Measurements from ENCODE around the gene SIGLEC1. TPM values are rescaled to one million over a fixed set of nuclear protein-coding genes. Genes with fewer than 3 reads are reported as not detected.

SIGLEC1 gene
- total and polyA plus RNA-seq, 10 of the 15 experiments (the other 5 are each of a cell fraction or from before 2014, with no cell fraction given): 0.05 TPM; not detected in 9

GRCh38 chr20:3749689-3750531 is 37.5 kb upstream of the SIGLEC1 start:
- Histone ChIP-seq H3K4me1 (ENCODE audit: control insufficient read depth, insufficient read depth, low read length) (no peaks in the 10 kb centered on the region), H3K4me3 (no peak overlapping the region), H3K9me3 (replicated peaks; ENCODE audit: control insufficient read depth, insufficient read depth, low read length) (no peaks in the 10 kb centered on the region), H3K79me2 (ENCODE audit: control insufficient read depth, insufficient read depth, low read length) (no peaks in the 10 kb centered on the region), H2AFZ (ENCODE audit: control insufficient read depth, low read depth, low read length) (no peak overlapping the region), H3K27me3 (replicated peaks in 1 of 2; ENCODE audit: control insufficient read depth in 2 of 2, insufficient read depth in 2 of 2, low read length in 1 of 2) (no peaks in the 10 kb centered on the region), H3K27ac (ENCODE audit: control insufficient read depth, insufficient read depth) (no peak overlapping the region), H4K20me1 (ENCODE audit: control insufficient read depth, insufficient read depth) (no peaks in the 10 kb centered on the region), H3K36me3 (ENCODE audit: control insufficient read depth in 2 of 2, insufficient read depth in 2 of 2, low read length in 1 of 2) (no peaks in the 10 kb centered on the region), H3K9ac (ENCODE audit: control insufficient read depth, insufficient read depth, low read length) (no peak overlapping the region), H3K4me2 (ENCODE audit: control insufficient read depth, insufficient read depth) (no peak overlapping the region)
- in situ Hi-C loops (cut with MboI): no loop called here
- FAIRE-seq (no peak), DNase-seq (ENCODE audit: low read depth, low spot score) (no peak), ATAC-seq (peak; percentile 67)
- POLR2A ChIA-PET: no interaction called here
- SMC1A ChIA-PET (ENCODE audit: uncharacterized antibody, unreplicated experiment): interaction anchor here (0.8 to 0.9 kb wide), 3 partner anchors 18 to 208 kb away, joined by 3 read pairs; partner anchors contain the start of gene ADISSP
- CTCF ChIA-PET: interaction anchor here (0.6 to 1.9 kb wide), 7 partner anchors 9 to 167 kb away, joined by 3 to 9 read pairs (median 3); partner anchors contain the start of gene ADISSP
- WGBS (ENCODE audit: insufficient coverage, insufficient replicate concordance, low lambda C conversion rate, missing lambda C conversion rate): 66% methylated on average over 72 of the region's 72 CpGs
- RAD21 ChIA-PET (ENCODE audit: unreplicated experiment): no interaction called here
- intact Hi-C loops (cut with micrococcal nuclease; ENCODE audit: unreplicated experiment): loop anchor here (2.0 kb wide), 2 partner anchors 33 to 71 kb away; partner anchors contain the start of gene AP5S1
- no TSS peak for BruUV-seq (replicated peaks)
- TF ChIP-seq MYB (IDR thresholded peaks at IDR 0.05; ENCODE audit: borderline replicate concordance, low read depth, low read length): no peak
- no peak for TF ChIP-seq NR2C2 (IDR thresholded peaks at IDR 0.05; ENCODE audit: borderline replicate concordance, control insufficient read depth, insufficient read length, low read depth)
- TF ChIP-seq MTA2 (IDR thresholded peaks at IDR 0.05; ENCODE audit: low read depth): no peak
- peak; percentile 36 to 66 (median 61) for TF ChIP-seq CTCF (IDR thresholded peaks at IDR 0.05 in 2 of 3, conservative IDR thresholded peaks at IDR 0.05 in 1 of 3; ENCODE audit: control insufficient read depth in 2 of 3, extremely low read depth in 1 of 3, insufficient read depth in 1 of 3, low read depth in 3 of 3, low read length in 3 of 3)
- TF ChIP-seq YY1 (IDR thresholded peaks at IDR 0.05; ENCODE audit: low read depth, low read length): peak; percentile 41; the same call in 1 of the 2 replicates
- TF ChIP-seq FOXM1 (IDR thresholded peaks at IDR 0.05; ENCODE audit: low read depth, low read length): no peak
- TF ChIP-seq TCF12 (IDR thresholded peaks at IDR 0.05; ENCODE audit: low read depth, low read length): no peak
- TF ChIP-seq RBBP5 (conservative IDR thresholded peaks at IDR 0.05): no peak
- TF ChIP-seq BCL11A (IDR thresholded peaks at IDR 0.05; ENCODE audit: low read depth, low read length): no peak
- TF ChIP-seq RAD21 (IDR thresholded peaks at IDR 0.05; ENCODE audit: insufficient read depth, low read depth, low read length): no peak
- TF ChIP-seq SMC3 (IDR thresholded peaks at IDR 0.05; ENCODE audit: borderline replicate concordance, low read length): peak; percentile 21; the same call in 1 of the 2 replicates
- TF ChIP-seq CEBPB (IDR thresholded peaks at IDR 0.05; ENCODE audit: borderline replicate concordance in 1 of 2, low read depth in 2 of 2, low read length in 2 of 2): no peak
- no peak for TF ChIP-seq NR2C1 (IDR thresholded peaks at IDR 0.05)
- no peak for TF ChIP-seq HDGF (IDR thresholded peaks at IDR 0.05)
- TF ChIP-seq MEF2A (IDR thresholded peaks at IDR 0.05; ENCODE audit: insufficient read depth, low read depth, low read length): no peak
- TF ChIP-seq JUND (IDR thresholded peaks at IDR 0.05; ENCODE audit: low read depth, low read length): no peak
- no peak for TF ChIP-seq PML (IDR thresholded peaks at IDR 0.05; ENCODE audit: low read length)
- no peak for TF ChIP-seq SREBF2 (IDR thresholded peaks at IDR 0.05; ENCODE audit: low read length)
- peak; percentile 33; the same call in 1 of the 2 replicates for TF ChIP-seq POLR2A (IDR thresholded peaks at IDR 0.05; ENCODE audit: low read depth, low read length)
- no peak for TF ChIP-seq STAT1 (conservative IDR thresholded peaks at IDR 0.05)
- TF ChIP-seq LARP7 (IDR thresholded peaks at IDR 0.05): 0 out of 2 replicates have a peak, but pooled peaks have one; percentile 25
- TF ChIP-seq RAD51 (IDR thresholded peaks at IDR 0.05): no peak
